Psoas muscle (tissue), 8 donors: Measurements from ENCODE around the gene FAM204A. TPM values are rescaled to one million over a fixed set of nuclear protein-coding genes. Genes with fewer than 3 reads are reported as not detected.

Experiments used
- ATAC-seq, 4 donors: fragments of 200-7000 bp; cut with Tn5 transposase; one replicate each; pipeline ENCODE4 v1.9.1; 2020; ENCODE audit warnings: moderate library complexity in 3 of 4, mild to moderate bottlenecking in 2 of 4
- DNase-seq, 2 donors: peaks; one replicate each; pipeline ENCODE4 v3.0.0-alpha.2; 2020
- H3K27ac ChIP-seq: fragments of 200-600 bp; one replicate; pipeline ENCODE4 v1.8.0; 2022
- H3K27me3 ChIP-seq, 3 donors: fragments of 200-600 bp in 1 of 3; one replicate each; pipeline versions ENCODE4 v1.6.1 to v1.8.0; 2013 to 2022; ENCODE audit warnings: low read length in 2 of 3, mild to moderate bottlenecking in 2 of 3, moderate library complexity in 1 of 3; ENCODE audit not compliant: insufficient read depth in 3 of 3
- H3K36me3 ChIP-seq, 2 donors: fragments of 200-600 bp in 1 of 2; one replicate each; pipeline versions ENCODE4 v1.6.1 to v1.8.0; 2013 to 2022; ENCODE audit warnings: low read depth in 1 of 2, mild to moderate bottlenecking in 1 of 2, moderate library complexity in 1 of 2; ENCODE audit not compliant: insufficient read depth in 1 of 2
- H3K4me1 ChIP-seq: fragments of 200-600 bp; one replicate; pipeline ENCODE4 v1.8.0; 2022
- H3K4me3 ChIP-seq: fragments of 200-600 bp; one replicate; pipeline ENCODE4 v1.8.0; 2022; ENCODE audit warnings: mild to moderate bottlenecking
- H3K9me3 ChIP-seq: fragments of 200-600 bp; one replicate; pipeline ENCODE4 v1.8.0; 2022
- WGBS, 3 donors: extraction: QIAGEN DNeasy Blood & Tissue Kit; methylation state at CpG; one replicate each; pipeline versions ENCODE4 v1.1.6 to v1.1.7; 2013; 5-methylcytosine and 5-hydroxymethylcytosine counted together
- intact Hi-C, 2 donors: fragments of 100-400 bp; cut with DNase I; formaldehyde crosslinking; loops; one replicate each; pipeline versions ENCODE4 v1.11.0 to v1.14.2; 2022
- polyA plus RNA-seq, 3 donors: library from polyadenylated mRNA; stranded (reverse); fragments of 200-250 nt; gene quantifications; one replicate each; pipeline ENCODE4 v1.2.3, GENCODE V29; 2013
- total RNA-seq, 4 donors: library from RNA; stranded (reverse); fragmentation: NEBNext Ultra II Directional in 2 of 4; extraction: Animal tissue kit (Norgen Biotek cat#: 25700) in 2 of 4; gene quantifications; one replicate each; pipeline versions ENCODE4 v1.2.1 to v1.2.4, GENCODE V29; 2021 to 2023
- TF ChIP-seq, protein P1 (sequence below): fragments of 200-600 bp; IDR thresholded peaks from one replicate; pipeline ENCODE4 v1.8.0; 2022; ENCODE audit warnings: antibody characterized with exemption
- donor health status: healthy with polysubstance abuse.
- donor health status: DM: no; HTN: no; CAD: no; lungs with moderate emphysema.
- donor health status: Bipolar disorder and iron deficiency.
- donor health status: healthy.
- donor health status: DM: yes; HTN: yes; CAD: no.
- donor health status: DM: no; HTN: no; CAD: no.
- donor health status: DM: no; HTN: no; CAD: no.
- donor health status: DM: yes; HTN: yes; CAD: no.

FAM204A gene
- total and polyA plus RNA-seq, 7 donors, result 30.0 to 127 (median 60.8) TPM

- Histone ChIP-seq H3K27me3 (no peaks in the 10 kb centered on the region), H3K27ac (no peak overlapping the region), H3K36me3 (peaks cover 9 to 92% of the 10 kb centered on the region in 2 donors), H3K9me3 (no peaks in the 10 kb centered on the region), H3K4me1 (no peaks in the 10 kb centered on the region), H3K4me3 (no peak overlapping the region)
- DNase-seq (no peak), ATAC-seq (no peak)
- intact Hi-C loops, result no loop called here
- 96 to 99% (median 97%) methylated on average over 2 of the region's 2 CpGs for WGBS, 3 donors
- TF ChIP-seq, protein P1, sequence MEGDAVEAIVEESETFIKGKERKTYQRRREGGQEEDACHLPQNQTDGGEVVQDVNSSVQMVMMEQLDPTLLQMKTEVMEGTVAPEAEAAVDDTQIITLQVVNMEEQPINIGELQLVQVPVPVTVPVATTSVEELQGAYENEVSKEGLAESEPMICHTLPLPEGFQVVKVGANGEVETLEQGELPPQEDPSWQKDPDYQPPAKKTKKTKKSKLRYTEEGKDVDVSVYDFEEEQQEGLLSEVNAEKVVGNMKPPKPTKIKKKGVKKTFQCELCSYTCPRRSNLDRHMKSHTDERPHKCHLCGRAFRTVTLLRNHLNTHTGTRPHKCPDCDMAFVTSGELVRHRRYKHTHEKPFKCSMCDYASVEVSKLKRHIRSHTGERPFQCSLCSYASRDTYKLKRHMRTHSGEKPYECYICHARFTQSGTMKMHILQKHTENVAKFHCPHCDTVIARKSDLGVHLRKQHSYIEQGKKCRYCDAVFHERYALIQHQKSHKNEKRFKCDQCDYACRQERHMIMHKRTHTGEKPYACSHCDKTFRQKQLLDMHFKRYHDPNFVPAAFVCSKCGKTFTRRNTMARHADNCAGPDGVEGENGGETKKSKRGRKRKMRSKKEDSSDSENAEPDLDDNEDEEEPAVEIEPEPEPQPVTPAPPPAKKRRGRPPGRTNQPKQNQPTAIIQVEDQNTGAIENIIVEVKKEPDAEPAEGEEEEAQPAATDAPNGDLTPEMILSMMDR, result no peak
Measured at GRCh38 chr10:118330295-118331076, 11.6 kb downstream of the FAM204A start.

DNA sequence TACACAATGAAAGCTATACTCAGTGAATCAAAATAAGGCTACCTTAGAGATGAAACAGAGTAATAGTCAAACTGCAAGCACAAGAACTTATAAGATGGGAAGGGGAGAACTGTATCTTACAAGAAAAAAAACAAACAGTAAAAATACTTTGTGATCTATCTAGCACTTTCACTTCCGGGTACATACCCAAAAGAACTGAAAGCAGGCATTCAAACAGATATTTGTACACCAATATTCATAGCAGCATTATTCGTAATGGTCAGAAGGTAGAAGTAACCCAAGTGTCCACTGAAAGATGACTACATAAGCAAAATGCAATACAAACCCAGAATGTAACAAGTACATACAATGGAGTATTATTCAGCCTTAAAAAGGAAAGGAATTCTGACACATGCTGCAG is 18.0 kb downstream of the FAM204A start:
- peaks cover 6 to 86% of the 10 kb centered on the region in 2 donors for H3K36me3 ChIP-seq
- no peak overlapping the region for H3K27ac ChIP-seq
- DNase-seq (no peak), ATAC-seq (no peak)
- H3K9me3 ChIP-seq, result no peaks in the 10 kb centered on the region
- TF ChIP-seq, protein P1, result no peak
- H3K4me3 ChIP-seq, result no peak overlapping the region
- peaks cover 11% of the 10 kb centered on the region for H3K4me1 ChIP-seq
- WGBS, 3 donors, result 92 to 95% (median 95%) methylated on average over 2 of the region's 2 CpGs
- H3K27me3 ChIP-seq, result no peaks in the 10 kb centered on the region
- intact Hi-C loops, result no loop called here

DNA sequence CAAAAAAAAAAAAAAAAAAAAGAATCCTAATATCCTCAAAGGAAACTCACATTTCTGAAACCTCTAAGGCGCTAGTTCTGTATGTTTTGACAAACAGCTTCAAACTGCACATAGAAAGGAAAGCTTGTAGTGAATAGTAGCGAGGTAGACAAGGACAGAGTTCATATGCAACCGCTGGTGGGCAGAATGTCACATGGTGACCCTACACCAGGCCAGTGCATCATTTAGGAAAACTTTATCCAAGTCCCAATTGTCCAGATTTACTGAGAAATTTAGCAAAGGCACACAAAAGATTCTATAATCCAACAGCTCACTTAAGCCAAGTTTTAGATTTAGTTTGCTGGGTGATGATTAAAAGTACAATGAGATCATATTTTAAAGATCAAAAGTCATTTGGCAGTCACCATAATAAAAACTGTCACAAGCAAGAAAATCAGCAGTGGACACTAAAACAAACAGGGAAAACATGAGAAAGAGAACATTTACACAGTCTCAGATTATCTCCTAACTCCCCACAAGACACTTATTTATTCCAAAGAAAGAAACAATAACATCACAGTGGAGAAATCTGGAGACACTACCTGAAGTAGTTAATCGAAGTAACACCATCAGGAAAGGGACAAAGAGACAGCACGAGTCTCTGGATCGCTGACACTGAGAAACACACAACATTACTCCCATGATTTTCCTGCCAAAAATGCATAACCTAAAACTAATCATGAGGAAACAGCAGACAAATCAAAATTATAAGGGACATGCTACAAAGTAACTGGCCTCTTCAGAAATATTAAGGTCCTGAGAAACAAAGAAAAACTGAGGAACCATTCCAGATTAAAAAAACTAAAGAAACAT is 20.2 kb downstream of the FAM204A start:
- ATAC-seq (no peak), DNase-seq (no peak)
- no peak overlapping the region for H3K4me3 ChIP-seq
- WGBS, 3 donors, result 53 to 65% (median 56%) methylated on average over 6 of the region's 6 CpGs
- peak overlapping the region; percentile 31 for H3K27ac ChIP-seq
- no peaks in the 10 kb centered on the region for H3K27me3 ChIP-seq
- peaks cover 0 to 81% of the 10 kb centered on the region in 2 donors for H3K36me3 ChIP-seq
- no peaks in the 10 kb centered on the region for H3K9me3 ChIP-seq
- TF ChIP-seq, protein P1, result no peak
- intact Hi-C loops, result no loop called here
- H3K4me1 ChIP-seq, result peaks cover 11% of the 10 kb centered on the region

DNA sequence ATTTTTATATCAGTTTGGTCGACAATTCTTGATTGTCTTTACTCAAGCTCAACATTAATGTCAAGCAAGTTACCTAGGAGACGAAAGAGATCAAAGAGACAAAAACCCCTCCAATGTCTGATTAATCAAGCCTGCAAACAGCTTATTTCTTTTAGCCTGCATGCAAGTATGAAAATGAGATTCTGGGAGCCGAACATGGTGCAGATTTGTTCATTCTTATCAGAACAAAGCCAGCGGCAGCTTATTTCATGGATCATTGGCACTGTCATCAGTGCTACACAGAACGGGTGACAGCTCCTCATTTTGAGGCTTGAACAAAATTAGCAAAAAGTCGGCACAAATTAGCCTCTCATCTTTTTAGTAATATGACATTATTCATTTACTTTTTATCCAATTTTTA is 26.5 kb downstream of the FAM204A start:
- intact Hi-C loops, result no loop called here
- ATAC-seq, result no peak

More for the DNA sequence above, 26.5 kb downstream of the FAM204A start:
- DNase-seq, result no peak
- no peaks in the 10 kb centered on the region for H3K9me3 ChIP-seq
- H3K27ac ChIP-seq, result no peak overlapping the region
- TF ChIP-seq, protein P1, result no peak
- no peaks in the 10 kb centered on the region for H3K4me1 ChIP-seq
- 69 to 77% (median 73%) methylated on average over 6 of the region's 6 CpGs for WGBS, 3 donors
- H3K36me3 ChIP-seq, result peaks cover 2 to 62% of the 10 kb centered on the region in 2 donors
- no peak overlapping the region for H3K4me3 ChIP-seq
- H3K27me3 ChIP-seq, result no peaks in the 10 kb centered on the region
